Epithelial cell of esophagus (primary cell): ENCODE results near the gene SYPL1.

Source experiments
- DNase-seq: peaks from one replicate; pipeline ENCODE4 v3.0.0; 2010; ENCODE audit warnings: low read depth
- H3K4me3 ChIP-seq: 2 replicates; pipeline ENCODE4 v1.5.1; 2011; ENCODE audit warnings: mild to moderate bottlenecking, low read length, control low read depth
- TF ChIP-seq, protein P1 (sequence below): IDR thresholded peaks from 2 replicates; pipeline ENCODE4 v1.5.1; 2011; ENCODE audit warnings: low read depth, mild to moderate bottlenecking, low read length, control low read depth, inconsistent platforms; ENCODE audit not compliant: insufficient read depth; ENCODE audit errors: missing control alignments

SYPL1 gene

DNA sequence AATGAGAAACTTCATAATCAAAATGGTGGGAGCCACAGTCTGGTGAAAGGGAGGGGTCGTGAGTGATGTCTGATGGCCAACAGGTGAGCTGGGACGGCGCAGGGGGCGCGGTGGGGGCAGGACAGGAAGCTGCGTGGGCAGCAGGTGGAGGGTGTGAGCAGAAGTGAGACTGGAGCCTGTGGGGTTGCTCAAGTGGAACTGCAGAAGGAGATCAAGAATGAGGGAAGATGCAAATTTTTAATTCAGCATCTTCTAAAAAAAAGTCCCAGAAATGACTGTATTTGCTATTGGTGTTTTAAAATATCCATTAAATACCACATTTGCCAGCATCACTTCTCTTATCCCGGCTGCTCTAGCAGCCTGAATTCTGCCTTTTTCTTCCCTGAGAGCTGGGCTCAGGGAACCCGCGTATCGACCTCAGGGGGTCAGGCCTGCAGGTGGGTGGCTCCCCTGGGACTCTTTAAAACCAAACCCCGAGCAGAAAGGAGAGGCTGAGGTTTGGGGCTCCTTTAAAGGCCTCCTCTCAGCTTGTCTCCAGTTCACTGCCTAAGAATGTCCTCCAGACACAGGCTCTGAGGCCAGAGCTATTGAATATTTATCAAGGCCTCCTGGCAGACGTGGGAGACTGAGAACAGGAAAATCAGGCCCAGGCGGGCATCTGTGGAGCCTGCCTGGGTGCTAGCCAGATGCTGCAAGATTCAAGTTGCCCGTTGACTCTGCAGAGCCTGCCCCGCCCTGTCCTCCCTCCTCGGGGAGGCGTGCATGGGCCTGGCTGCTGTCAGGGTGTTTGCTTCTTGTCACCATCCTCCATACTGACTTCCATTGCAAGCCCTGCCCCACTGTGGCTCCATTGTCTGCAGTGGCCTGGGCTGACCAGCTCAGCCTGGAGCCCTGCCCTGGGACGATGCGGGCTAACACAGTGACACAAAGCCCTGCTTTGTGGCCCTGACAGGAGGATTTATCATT, 53.9 kb downstream of the SYPL1 start:
- TF ChIP-seq, protein P1, sequence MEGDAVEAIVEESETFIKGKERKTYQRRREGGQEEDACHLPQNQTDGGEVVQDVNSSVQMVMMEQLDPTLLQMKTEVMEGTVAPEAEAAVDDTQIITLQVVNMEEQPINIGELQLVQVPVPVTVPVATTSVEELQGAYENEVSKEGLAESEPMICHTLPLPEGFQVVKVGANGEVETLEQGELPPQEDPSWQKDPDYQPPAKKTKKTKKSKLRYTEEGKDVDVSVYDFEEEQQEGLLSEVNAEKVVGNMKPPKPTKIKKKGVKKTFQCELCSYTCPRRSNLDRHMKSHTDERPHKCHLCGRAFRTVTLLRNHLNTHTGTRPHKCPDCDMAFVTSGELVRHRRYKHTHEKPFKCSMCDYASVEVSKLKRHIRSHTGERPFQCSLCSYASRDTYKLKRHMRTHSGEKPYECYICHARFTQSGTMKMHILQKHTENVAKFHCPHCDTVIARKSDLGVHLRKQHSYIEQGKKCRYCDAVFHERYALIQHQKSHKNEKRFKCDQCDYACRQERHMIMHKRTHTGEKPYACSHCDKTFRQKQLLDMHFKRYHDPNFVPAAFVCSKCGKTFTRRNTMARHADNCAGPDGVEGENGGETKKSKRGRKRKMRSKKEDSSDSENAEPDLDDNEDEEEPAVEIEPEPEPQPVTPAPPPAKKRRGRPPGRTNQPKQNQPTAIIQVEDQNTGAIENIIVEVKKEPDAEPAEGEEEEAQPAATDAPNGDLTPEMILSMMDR: no peak
- no peak overlapping the region for H3K4me3 ChIP-seq
- DNase-seq: peak; percentile 98

DNA sequence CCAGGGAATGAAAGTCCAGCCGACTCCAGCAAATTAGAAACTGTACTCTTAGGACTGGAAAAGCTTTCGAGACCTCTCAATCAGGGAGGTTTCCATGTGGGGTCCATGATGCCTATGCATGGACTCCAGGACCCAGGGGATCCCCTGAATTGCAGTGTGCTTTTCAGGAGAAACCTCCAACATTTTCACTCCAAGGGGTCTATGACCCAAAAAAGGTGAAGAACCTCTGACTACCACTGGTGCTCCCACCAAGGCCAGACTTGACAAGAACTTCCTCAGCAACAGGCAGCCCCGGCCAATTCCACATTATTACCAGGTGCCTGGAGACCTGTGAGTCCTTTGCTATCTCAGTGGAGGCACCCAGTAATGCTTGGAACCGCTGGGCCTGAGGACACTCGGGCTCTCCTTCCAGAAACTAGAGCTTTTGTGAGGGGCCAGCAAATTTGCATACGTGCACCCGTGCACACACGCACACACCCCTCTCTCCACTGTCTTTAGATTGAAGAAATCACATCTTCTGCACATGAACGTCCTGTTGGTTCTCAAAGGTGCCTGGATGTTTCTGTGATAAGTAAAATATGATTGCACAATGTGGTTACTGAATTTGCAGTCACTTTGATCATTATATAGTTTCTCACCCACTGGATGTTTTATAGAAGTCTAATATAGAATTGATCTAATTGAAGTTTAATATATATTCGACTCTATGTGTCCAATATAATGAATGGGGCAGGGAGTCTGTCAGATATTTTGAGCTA, 54.7 kb downstream of the SYPL1 start:
- TF ChIP-seq, protein P1: no peak
- H3K4me3 ChIP-seq: no peak overlapping the region
- no peak for DNase-seq

DNA sequence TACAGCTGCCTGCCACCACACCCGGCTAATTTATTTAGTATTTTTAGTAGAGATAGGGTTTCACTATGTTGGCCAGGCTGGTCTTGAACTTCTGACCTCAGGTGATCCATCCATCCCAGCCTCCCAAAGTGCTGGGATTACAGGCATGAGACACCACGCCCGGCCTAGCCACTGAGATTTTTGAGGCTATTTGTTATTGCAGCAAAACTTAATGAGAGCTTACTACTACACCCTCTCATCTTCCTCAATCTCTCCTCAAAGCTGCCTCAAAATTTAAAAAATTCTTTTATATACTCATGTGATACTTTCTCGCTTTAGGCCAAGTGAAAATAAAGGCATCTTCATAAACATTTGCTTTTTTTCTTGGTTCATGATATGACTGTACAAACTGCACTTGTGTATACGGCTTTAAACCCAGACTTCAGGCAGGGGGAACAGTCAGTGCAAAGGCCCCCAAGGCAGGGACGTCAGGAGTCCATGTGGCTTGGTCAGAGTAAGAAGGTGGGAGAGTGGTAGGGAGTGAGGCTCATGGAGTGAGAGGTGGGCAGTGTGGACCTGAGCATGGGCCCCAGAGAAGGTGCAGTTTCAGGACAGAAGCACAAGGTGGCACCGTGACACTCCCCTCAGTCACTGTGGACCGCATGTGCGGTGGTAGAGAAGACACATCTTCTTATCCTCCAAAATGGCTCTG, 55.5 kb downstream of the SYPL1 start:
- H3K4me3 ChIP-seq: no peak overlapping the region
- peak; percentile 82 for DNase-seq
- TF ChIP-seq, protein P1: peak; percentile 93

DNA sequence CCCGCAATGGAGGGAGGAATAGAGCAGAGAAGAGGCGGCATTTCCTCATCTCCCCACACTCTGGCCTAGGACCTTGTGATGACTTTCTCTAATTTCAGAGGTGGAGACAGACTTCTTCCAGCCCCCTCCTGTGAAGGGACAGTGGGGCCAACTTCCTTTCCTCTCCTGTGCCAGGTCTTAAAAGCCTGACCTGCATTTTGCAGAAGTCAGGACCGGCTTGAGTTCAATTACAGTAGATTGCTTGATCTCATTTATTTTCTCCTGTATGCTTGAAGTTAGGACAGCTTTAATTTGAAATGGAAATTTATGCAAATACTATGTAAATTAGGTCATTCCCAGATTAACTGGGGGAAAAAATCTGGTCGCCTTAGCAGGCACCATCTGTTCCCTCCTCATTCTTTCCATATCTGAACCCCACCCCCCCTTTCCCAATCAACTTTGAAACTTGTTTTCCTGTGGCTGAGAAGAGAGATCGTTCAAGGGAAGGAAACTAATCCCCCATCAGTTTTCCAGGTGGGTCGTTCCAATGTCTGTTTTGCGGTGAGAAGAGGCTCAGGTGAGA, 57.1 kb downstream of the SYPL1 start:
- TF ChIP-seq, protein P1: no peak
- H3K4me3 ChIP-seq: no peak overlapping the region
- no peak for DNase-seq

DNA sequence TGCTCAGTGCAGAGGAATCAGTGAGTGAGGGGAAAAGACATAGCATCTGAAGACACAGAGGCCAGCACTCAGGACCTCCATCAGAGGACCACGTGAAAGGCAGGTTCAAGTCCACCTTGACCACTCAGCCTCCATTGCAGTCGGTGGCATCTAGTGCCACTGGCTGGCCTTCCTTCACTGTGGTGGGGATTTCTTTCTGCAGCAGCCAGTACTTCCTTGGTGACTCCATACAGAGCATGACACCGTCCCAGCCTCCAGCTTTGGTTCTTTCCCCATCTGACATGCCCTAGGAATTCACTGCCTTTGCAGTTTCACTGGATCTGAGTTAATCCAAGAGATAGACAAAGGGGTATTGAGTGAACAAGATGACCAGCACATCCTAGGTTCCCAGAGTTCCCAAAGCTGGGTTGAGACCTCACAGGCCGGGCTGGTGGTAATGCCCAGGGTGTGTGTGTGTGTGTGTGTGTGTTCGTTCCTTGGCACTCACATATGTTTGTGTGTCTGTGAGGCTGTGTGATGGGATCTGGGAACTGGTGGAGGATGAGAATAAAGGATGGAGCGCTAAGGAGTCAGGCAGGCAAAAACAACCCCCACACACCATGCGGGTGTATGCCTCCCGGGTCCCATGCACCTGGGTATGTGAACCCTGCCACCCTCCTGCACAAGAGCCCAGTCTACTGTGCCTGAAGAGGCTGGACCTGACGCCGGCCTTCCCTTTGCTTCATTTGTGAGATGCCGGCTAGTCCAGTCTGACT, 57.8 kb downstream of the SYPL1 start:
- no peak overlapping the region for H3K4me3 ChIP-seq
- DNase-seq: no peak
- TF ChIP-seq, protein P1: no peak

DNA sequence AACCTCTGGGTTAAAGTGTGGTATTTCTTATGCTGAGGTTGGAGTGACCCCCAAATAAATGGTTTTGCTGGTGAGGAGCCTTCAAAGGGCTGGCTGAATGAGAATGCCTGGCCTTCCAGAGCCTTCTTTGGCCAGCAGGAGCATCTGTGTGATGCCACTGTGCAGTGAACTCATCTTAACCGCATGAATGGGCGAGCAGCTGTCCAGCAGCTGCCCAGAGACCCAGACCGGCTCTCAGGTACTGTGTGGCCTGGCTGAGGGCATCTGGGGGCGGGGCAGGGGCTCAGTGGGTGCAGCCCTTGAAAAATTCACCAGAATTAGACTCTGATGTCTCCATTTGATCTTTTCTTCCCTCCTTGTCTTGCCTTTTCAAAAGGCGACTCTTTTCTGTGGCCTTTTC, 59.0 kb downstream of the SYPL1 start:
- no peak for DNase-seq

More for the DNA sequence above, 59.0 kb downstream of the SYPL1 start:
- TF ChIP-seq, protein P1: no peak
- no peak overlapping the region for H3K4me3 ChIP-seq
